PC-3 (cell line): ENCODE results near the gene TSGA10IP. TPM values are rescaled to one million over a fixed set of nuclear protein-coding genes. Genes with fewer than 3 reads are reported as not detected.
A peak's percentile ranks its signal among the peaks of the same experiment; 100 is the strongest.

ENCODE experiments used
- ATAC-seq: fragments of 200-7000 bp; cut with Tn5 transposase; 2 replicates; pipeline ENCODE4 v1.9.1; 2020; ENCODE audit warnings: mild to moderate bottlenecking, moderate library complexity
- BruUV-seq: library from RNA; stranded (reverse); fragments of 400-500 nt; replicated peaks from 2 replicates; lab custom pipeline; 2021; lab: Mats Ljungman, UMichigan
- CTCF ChIA-PET: fragments of 300-600 bp; sonication (Branson Sonifier 250); formaldehyde crosslinking; loops from one replicate; lab custom pipeline; 2022; ENCODE audit warnings: antibody characterized with exemption; lab: Charles Lee
- POLR2A ChIA-PET: fragments of 300-600 bp; sonication (Branson Sonifier 250); formaldehyde crosslinking; loops from one replicate; lab custom pipeline; 2022; ENCODE audit warnings: antibody characterized with exemption; ENCODE audit not compliant: unreplicated experiment; lab: Charles Lee
- DNase-seq: peaks from one replicate; pipeline ENCODE4 v3.0.0-alpha.2; 2015
- H2AFZ ChIP-seq: fragments of 300-600 bp; sonication (generic); 2 replicates; pipeline ENCODE4 v1.6.0; 2016; ENCODE audit warnings: antibody characterized with exemption, low read length
- H3F3A ChIP-seq: fragments of 300-600 bp; sonication (generic); one replicate; pipeline ENCODE4 v1.6.0; 2017; ENCODE audit warnings: antibody characterized with exemption, low read length, control low read depth, mild to moderate bottlenecking; ENCODE audit not compliant: unreplicated experiment
- H3K27ac ChIP-seq: fragments of 300-600 bp; sonication (generic); 2 replicates; pipeline ENCODE4 v1.5.1; 2016; ENCODE audit warnings: mild to moderate bottlenecking, low read length
- H3K27me3 ChIP-seq: fragments of 300-600 bp; sonication (generic); 2 replicates; pipeline ENCODE4 v1.6.1; 2016; ENCODE audit warnings: low read length, mixed read lengths
- H3K36me3 ChIP-seq: fragments of 300-600 bp; sonication (generic); 2 replicates; pipeline ENCODE4 v1.6.1; 2016; ENCODE audit warnings: low read depth, mixed run types, low read length, mixed read lengths
- H3K4me1 ChIP-seq: fragments of 300-600 bp; sonication (generic); 2 replicates; pipeline ENCODE4 v1.5.1; 2016; ENCODE audit warnings: low read length; ENCODE audit not compliant: insufficient read depth
- H3K4me2 ChIP-seq: fragments of 300-600 bp; sonication (generic); 2 replicates; pipeline ENCODE4 v1.6.0; 2016; ENCODE audit warnings: low read length
- H3K4me3 ChIP-seq: fragments of 300-600 bp; sonication (generic); 2 replicates; pipeline ENCODE4 v1.5.1; 2016; ENCODE audit warnings: mild to moderate bottlenecking, low read length, mixed read lengths
- H3K79me2 ChIP-seq: fragments of 300-600 bp; sonication (generic); 2 replicates; pipeline ENCODE4 v1.6.1; 2017; ENCODE audit warnings: low read length, mixed read lengths
- H3K9ac ChIP-seq: fragments of 300-600 bp; sonication (generic); 2 replicates; pipeline ENCODE4 v1.6.0; 2016; ENCODE audit warnings: mild to moderate bottlenecking, low read length
- H3K9me2 ChIP-seq: fragments of 300-600 bp; sonication (generic); replicated peaks from 2 replicates; pipeline ENCODE4 v1.6.1; 2016; ENCODE audit warnings: mixed run types, low read length, mixed read lengths
- H3K9me3 ChIP-seq: fragments of 300-600 bp; sonication (generic); 2 replicates; pipeline ENCODE4 v1.6.1; 2016; ENCODE audit warnings: low read length, mixed read lengths
- H4K20me1 ChIP-seq: fragments of 300-600 bp; sonication (generic); 2 replicates; pipeline ENCODE4 v1.6.1; 2016; ENCODE audit warnings: low read length, mixed read lengths
- EZH2 ChIP-seq: fragments of 300-600 bp; sonication (generic); IDR thresholded peaks from one replicate; pipeline ENCODE4 v1.6.1; 2017; ENCODE audit warnings: antibody characterized with exemption, mild to moderate bottlenecking, low read length; ENCODE audit not compliant: unreplicated experiment
- EZH2phosphoT487 ChIP-seq: fragments of 300-600 bp; sonication (generic); IDR thresholded peaks from 2 replicates; pipeline ENCODE4 v1.6.1; 2018; ENCODE audit warnings: mild to moderate bottlenecking, antibody characterized with exemption, low read length, borderline replicate concordance
- intact Hi-C: fragments of 100-400 bp; cut with micrococcal nuclease; formaldehyde crosslinking; loops from 2 replicates; pipeline ENCODE4 v1.9.0; 2023
- total RNA-seq: library from RNA; depleted of rRNA; stranded (reverse); fragments of >200 nt; gene quantifications from 2 replicates; pipeline ENCODE4 v1.2.3, GENCODE V29; 2014
- TF ChIP-seq, protein P1 (sequence below): fragments of 300-600 bp; sonication (generic); conservative IDR thresholded peaks from 2 replicates; pipeline ENCODE4 v1.5.1; 2017; ENCODE audit warnings: antibody characterized with exemption, low read depth, mild to moderate bottlenecking, low read length

TSGA10IP gene
- total RNA-seq, 1 experiment from 2014 or later = not detected

DNA sequence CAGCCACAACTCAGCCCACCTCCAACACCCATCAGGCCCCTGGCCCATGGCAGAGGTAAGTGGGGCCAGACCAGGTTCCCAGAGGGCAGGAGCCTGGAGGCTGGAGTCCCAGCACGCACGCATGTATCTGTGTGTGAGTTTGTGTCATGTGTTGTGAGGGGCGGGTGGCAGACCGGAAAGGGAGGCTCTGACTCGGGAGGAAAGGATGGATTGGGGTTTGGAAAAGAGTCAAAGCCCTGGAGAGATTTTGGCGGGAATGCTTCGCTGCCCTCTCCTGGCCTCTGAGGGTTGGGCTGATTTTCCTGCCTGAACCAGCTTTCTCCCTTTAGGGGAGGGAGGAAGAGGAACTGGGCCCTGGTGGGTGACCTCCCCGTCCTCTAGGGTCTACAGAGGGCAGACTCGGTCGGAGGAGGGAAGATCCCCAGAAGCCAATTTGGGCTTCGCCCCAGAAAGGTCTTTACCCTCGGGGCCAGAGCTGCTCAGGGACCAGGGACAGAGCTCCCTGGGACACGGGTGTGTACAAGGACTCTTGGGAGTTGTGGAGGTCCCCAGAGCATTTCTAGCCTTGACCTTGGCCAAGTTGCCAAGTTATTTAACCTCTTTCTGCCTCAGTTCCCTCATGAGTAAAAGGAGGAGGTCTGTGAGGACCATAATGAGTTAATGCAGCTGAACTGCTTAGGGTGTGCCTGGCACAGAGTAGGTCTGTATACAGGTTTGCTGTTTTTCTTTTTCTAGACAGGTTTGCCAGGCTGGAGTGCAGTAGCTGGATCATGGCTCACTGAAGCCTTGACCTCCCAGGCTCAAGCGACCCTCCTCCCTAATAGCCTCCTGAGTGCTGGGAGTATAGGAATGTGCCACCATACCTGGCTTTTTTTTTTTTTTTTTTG, 33.4 kb upstream of the TSGA10IP start:
- Histone ChIP-seq H3K27me3 (no peaks in the 10 kb centered on the region), H3K27ac (peak overlapping the region; percentile 93), H4K20me1 (no peaks in the 10 kb centered on the region), H3K9me2 (no peaks in the 10 kb centered on the region), H3K4me3 (no peak overlapping the region), H3K36me3 (no peaks in the 10 kb centered on the region), H3K4me2 (peak overlapping the region; percentile 50), H3K79me2 (peaks cover 68% of the 10 kb centered on the region), H3K9ac (peak overlapping the region; percentile 78), H3K9me3 (no peaks in the 10 kb centered on the region), H2AFZ (no peak overlapping the region; the same call in 1 of the 2 replicates), H3K4me1 (peaks cover 82% of the 10 kb centered on the region), H3F3A (peaks cover 3% of the 10 kb centered on the region)
- ChIA-PET CTCF (interaction anchor here (0.6 to 1.4 kb wide), 6 partner anchors 10 to 52 kb away, joined by 3 to 15 read pairs (median 4); partner anchors contain the start of gene FIBP), POLR2A (interaction anchor here (0.6 to 2.5 kb wide), 6 partner anchors 11 to 99 kb away, joined by 3 to 31 read pairs (median 14); partner anchors contain the start of genes CCDC85B, FIBP and FOSL1)
- peak; percentile 46 for ATAC-seq
- no peak for TF ChIP-seq EZH2
- TF ChIP-seq EZH2phosphoT487 = no peak
- TF ChIP-seq, protein P1, sequence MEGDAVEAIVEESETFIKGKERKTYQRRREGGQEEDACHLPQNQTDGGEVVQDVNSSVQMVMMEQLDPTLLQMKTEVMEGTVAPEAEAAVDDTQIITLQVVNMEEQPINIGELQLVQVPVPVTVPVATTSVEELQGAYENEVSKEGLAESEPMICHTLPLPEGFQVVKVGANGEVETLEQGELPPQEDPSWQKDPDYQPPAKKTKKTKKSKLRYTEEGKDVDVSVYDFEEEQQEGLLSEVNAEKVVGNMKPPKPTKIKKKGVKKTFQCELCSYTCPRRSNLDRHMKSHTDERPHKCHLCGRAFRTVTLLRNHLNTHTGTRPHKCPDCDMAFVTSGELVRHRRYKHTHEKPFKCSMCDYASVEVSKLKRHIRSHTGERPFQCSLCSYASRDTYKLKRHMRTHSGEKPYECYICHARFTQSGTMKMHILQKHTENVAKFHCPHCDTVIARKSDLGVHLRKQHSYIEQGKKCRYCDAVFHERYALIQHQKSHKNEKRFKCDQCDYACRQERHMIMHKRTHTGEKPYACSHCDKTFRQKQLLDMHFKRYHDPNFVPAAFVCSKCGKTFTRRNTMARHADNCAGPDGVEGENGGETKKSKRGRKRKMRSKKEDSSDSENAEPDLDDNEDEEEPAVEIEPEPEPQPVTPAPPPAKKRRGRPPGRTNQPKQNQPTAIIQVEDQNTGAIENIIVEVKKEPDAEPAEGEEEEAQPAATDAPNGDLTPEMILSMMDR = peak; percentile 66
- intact Hi-C loops = loop anchor here (1.0 to 2.0 kb wide), 3 partner anchors 12 to 21 kb away; partner anchors contain the start of genes CCDC85B and FOSL1
- BruUV-seq = no TSS peak
- peak; percentile 99 for DNase-seq

GRCh38 chr11:65912845-65913244, 32.4 kb upstream of the TSGA10IP start:
- POLR2A ChIA-PET = interaction anchor here (0.6 to 2.5 kb wide), 4 partner anchors 12 to 24 kb away, joined by 3 to 31 read pairs (median 18); partner anchors contain the start of genes CCDC85B and FOSL1
- intact Hi-C loops = loop anchor here (2.0 kb wide), 1 partner anchor 16 kb away; no protein-coding TSS in a partner anchor

More at GRCh38 chr11:65912845-65913244, 32.4 kb upstream of the TSGA10IP start:
- Histone ChIP-seq H2AFZ (no peak overlapping the region), H3K9me3 (no peaks in the 10 kb centered on the region), H3K4me1 (peaks cover 90% of the 10 kb centered on the region), H3K4me2 (peak overlapping the region; percentile 50), H3K79me2 (peaks cover 73% of the 10 kb centered on the region), H3K27ac (peak overlapping the region; percentile 93), H3K27me3 (no peaks in the 10 kb centered on the region), H3K9me2 (no peaks in the 10 kb centered on the region), H3K9ac (peak overlapping the region; percentile 78), H3K4me3 (peak overlapping the region; percentile 0; the same call in 1 of the 2 replicates), H3K36me3 (no peaks in the 10 kb centered on the region), H4K20me1 (no peaks in the 10 kb centered on the region), H3F3A (peaks cover 5% of the 10 kb centered on the region)
- CTCF ChIA-PET = interaction anchor here (0.6 to 1.4 kb wide), 3 partner anchors 22 to 53 kb away, joined by 3 to 4 read pairs (median 3); no protein-coding TSS in a partner anchor
- TSS peak; percentile 15 for BruUV-seq
- ATAC-seq = 0 out of 2 replicates have a peak, but pooled peaks have one; percentile 0
- TF ChIP-seq, protein P1 = no peak
- peak; percentile 89 for DNase-seq
